Measurements from ENCODE around the gene RAP1A. TPM values are rescaled to one million over a fixed set of nuclear protein-coding genes. Genes with fewer than 3 reads are reported as not detected.
A peak's percentile ranks its signal among the peaks of the same experiment; 100 is the strongest.

The RAP1A gene
- total RNA-seq, 4 donors from 2014 or later: 171 to 325 (median 216) TPM

GRCh38 chr1:111595807-111596206, 23.8 kb upstream of the RAP1A start:
- H3K27ac ChIP-seq (replicated peaks in 1 of 4): peak overlapping the region; percentile 61 to 79 (median 76)
- H3K4me1 ChIP-seq: peaks cover 41 to 86% (median 81%) of the 10 kb centered on the region in 4 donors
- 76% methylated on average over 1 of the region's 1 CpG for WGBS
- H3K36me3 ChIP-seq: no peaks in the 10 kb centered on the region
- intact Hi-C loops (cut with DNase I): no loop called here
- no peaks in the 10 kb centered on the region for H3K27me3 ChIP-seq
- H3K4me3 ChIP-seq: no peak overlapping the region
- TF ChIP-seq POLR2AphosphoS5 (IDR thresholded peaks at IDR 0.05): no peak
- no peak for TF ChIP-seq EP300 (IDR thresholded peaks at IDR 0.05)
- TF ChIP-seq, protein P1, sequence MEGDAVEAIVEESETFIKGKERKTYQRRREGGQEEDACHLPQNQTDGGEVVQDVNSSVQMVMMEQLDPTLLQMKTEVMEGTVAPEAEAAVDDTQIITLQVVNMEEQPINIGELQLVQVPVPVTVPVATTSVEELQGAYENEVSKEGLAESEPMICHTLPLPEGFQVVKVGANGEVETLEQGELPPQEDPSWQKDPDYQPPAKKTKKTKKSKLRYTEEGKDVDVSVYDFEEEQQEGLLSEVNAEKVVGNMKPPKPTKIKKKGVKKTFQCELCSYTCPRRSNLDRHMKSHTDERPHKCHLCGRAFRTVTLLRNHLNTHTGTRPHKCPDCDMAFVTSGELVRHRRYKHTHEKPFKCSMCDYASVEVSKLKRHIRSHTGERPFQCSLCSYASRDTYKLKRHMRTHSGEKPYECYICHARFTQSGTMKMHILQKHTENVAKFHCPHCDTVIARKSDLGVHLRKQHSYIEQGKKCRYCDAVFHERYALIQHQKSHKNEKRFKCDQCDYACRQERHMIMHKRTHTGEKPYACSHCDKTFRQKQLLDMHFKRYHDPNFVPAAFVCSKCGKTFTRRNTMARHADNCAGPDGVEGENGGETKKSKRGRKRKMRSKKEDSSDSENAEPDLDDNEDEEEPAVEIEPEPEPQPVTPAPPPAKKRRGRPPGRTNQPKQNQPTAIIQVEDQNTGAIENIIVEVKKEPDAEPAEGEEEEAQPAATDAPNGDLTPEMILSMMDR (IDR thresholded peaks at IDR 0.05): no peak
- no peak for TF ChIP-seq POLR2A (IDR thresholded peaks at IDR 0.05; ENCODE audit: low read depth)
- DNase-seq (ENCODE audit: extremely low spot score): no peak
- no peaks in the 10 kb centered on the region for H3K9me3 ChIP-seq

- TF ChIP-seq POLR2A (IDR thresholded peaks at IDR 0.05; ENCODE audit: low read depth) (no peak), POLR2AphosphoS5 (IDR thresholded peaks at IDR 0.05) (no peak), EP300 (IDR thresholded peaks at IDR 0.05) (no peak)
- TF ChIP-seq, protein P1 (IDR thresholded peaks at IDR 0.05): no peak
- no peaks in the 10 kb centered on the region for H3K27me3 ChIP-seq
- no peaks in the 10 kb centered on the region for H3K36me3 ChIP-seq
- H3K9me3 ChIP-seq: no peaks in the 10 kb centered on the region
- peak overlapping the region; percentile 61 to 79 (median 76) for H3K27ac ChIP-seq (replicated peaks in 1 of 4)
- H3K4me3 ChIP-seq: no peak overlapping the region
- intact Hi-C loops (cut with DNase I): no loop called here
- 89% methylated on average over 1 of the region's 1 CpG for WGBS
- H3K4me1 ChIP-seq: peaks cover 41 to 82% (median 80%) of the 10 kb centered on the region in 4 donors
- peak; percentile 84 for DNase-seq (ENCODE audit: extremely low spot score)
Measured at GRCh38 chr1:111596499-111596898, 23.1 kb upstream of the RAP1A start.

DNA sequence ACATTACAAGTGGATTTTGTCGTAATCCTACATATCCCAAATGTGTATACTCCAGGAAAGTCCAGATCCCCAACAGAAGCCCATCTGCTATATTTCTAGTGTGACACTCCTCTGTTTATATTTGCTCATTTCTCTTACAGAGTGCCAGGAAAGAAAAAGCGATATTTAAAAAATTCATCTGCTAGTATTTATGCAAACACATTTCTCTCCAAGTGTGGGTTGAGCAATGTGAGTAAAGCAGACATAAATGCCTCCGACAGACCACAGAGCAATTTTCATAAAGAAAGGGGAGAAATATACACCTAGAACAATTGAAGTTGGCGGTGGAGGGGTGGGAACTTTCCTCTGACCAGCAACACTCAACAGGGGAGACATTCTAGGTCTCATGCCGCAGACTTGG, 22.2 kb upstream of the RAP1A start:
- no peaks in the 10 kb centered on the region for H3K36me3 ChIP-seq
- H3K4me1 ChIP-seq: peaks cover 32 to 77% (median 77%) of the 10 kb centered on the region in 4 donors
- H3K4me3 ChIP-seq: no peak overlapping the region
- DNase-seq (ENCODE audit: extremely low spot score): peak; percentile 64
- peak overlapping the region; percentile 61 to 79 (median 76) for H3K27ac ChIP-seq (replicated peaks in 1 of 4)
- TF ChIP-seq POLR2A (IDR thresholded peaks at IDR 0.05; ENCODE audit: low read depth) (no peak), EP300 (IDR thresholded peaks at IDR 0.05) (no peak), POLR2AphosphoS5 (IDR thresholded peaks at IDR 0.05) (peak in 1 of 2 donors; percentile 60)
- TF ChIP-seq, protein P1 (IDR thresholded peaks at IDR 0.05): no peak
- 28% methylated on average over 5 of the region's 5 CpGs for WGBS
- no peaks in the 10 kb centered on the region for H3K9me3 ChIP-seq
- intact Hi-C loops (cut with DNase I): no loop called here
- H3K27me3 ChIP-seq: no peaks in the 10 kb centered on the region

GRCh38 chr1:111598544-111598943, 21.0 kb upstream of the RAP1A start:
- Histone ChIP-seq H3K9me3 (no peaks in the 10 kb centered on the region), H3K27ac (replicated peaks in 1 of 4) (peak overlapping the region; percentile 61 to 79 (median 76)), H3K36me3 (no peaks in the 10 kb centered on the region), H3K27me3 (no peaks in the 10 kb centered on the region), H3K4me3 (no peak overlapping the region), H3K4me1 (peaks cover 22 to 72% (median 70%) of the 10 kb centered on the region in 4 donors)
- peak; percentile 53 for DNase-seq (ENCODE audit: extremely low spot score)
- 97% methylated on average over 6 of the region's 6 CpGs for WGBS
- intact Hi-C loops (cut with DNase I): no loop called here
- no peak for TF ChIP-seq POLR2A (IDR thresholded peaks at IDR 0.05; ENCODE audit: low read depth)

DNA sequence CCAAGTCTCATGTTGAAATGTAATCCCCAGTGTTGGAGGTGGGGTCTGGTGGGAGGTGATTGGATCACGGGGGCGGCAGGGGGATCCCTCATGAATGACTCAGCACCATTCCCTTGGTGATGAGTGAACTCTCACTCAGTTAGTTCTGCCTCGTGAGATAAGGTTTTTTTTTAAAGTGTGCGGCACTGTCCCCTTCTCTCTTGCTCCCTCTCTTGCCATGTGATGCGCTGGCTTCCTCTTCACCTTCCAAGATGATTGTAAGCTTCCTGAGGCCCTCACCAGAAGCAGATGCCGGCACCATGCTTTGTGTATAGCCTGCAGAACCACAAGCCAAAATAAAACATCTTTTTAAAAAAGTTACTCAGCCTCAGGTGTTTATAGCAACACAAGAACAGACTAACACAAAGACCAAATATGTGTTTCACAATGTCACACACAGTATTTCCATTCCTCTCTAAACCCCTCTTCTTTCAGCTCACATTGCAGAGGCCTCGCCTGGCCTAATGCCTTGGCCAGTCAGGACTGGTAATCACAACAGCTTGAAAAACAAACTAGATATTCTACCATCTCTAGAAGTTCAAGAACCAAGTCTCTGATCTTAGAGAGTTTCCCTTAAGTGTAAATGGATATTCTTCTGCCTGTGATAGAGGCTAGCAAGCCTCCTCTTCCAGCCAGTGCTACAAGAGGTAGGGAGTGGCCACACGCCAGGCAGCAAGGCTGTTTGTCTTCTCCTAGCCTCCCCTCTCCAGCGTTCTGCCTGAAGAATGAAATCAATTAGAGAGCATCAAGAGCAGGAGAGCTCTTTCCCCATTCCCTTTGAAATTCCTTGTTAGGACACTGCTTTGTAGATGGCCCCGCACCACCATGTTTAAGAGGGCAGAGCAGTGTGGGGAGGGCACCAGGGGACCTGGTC, 19.6 kb upstream of the RAP1A start:
- intact Hi-C loops (cut with DNase I): no loop called here
- TF ChIP-seq POLR2AphosphoS5 (IDR thresholded peaks at IDR 0.05) (no peak), EP300 (IDR thresholded peaks at IDR 0.05) (no peak), POLR2A (IDR thresholded peaks at IDR 0.05; ENCODE audit: low read depth) (no peak)
- TF ChIP-seq, protein P1 (IDR thresholded peaks at IDR 0.05): no peak
- 77% methylated on average over 10 of the region's 10 CpGs for WGBS
- Histone ChIP-seq H3K27me3 (no peaks in the 10 kb centered on the region), H3K27ac (replicated peaks in 1 of 4) (peak overlapping the region in 2 of 4 donors; percentile 9 to 22), H3K4me1 (peaks cover 14 to 74% (median 69%) of the 10 kb centered on the region in 4 donors), H3K4me3 (no peak overlapping the region), H3K9me3 (no peaks in the 10 kb centered on the region), H3K36me3 (no peaks in the 10 kb centered on the region)
- peak; percentile 50 for DNase-seq (ENCODE audit: extremely low spot score)

All from esophagus muscularis mucosa (tissue), 4 donors.